ENCODE measurements around the gene DLL4. TPM values are rescaled to one million over a fixed set of nuclear protein-coding genes. Genes with fewer than 3 reads are reported as not detected.

Gene DLL4
- total and polyA plus RNA-seq, 2 experiments from 2014 or later = 2.3 TPM; not detected in 1

DNA sequence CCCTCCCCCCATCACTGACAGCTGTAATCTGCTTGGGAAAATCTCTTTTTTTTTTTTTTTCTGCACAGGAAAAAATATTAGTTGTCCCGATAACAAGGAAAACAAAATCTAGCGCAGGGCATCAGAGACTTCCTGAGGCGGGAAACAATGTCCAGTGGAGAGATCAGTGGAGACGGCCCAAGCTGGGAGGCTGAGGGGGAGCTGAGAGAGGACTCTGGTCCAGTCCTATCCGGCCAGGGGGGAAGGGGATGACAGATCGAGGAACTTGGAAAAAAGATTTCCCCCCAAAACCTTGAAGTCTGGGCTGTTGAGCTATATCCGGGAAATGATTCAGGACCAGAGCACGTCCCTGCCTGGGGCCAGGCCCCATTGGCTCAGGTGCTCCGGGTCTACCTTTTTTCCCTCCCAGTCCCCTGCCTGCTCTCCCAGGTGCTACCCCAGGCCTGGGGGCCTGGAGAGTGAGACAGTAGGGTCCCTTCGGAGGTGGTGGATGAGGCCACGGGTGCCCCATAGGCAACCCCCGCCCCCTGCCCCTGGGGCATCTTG, 14.0 kb upstream of the DLL4 start:
- Histone ChIP-seq H3K79me2 (no peaks in the 10 kb centered on the region), H3K9me2 (replicated peaks; ENCODE audit: insufficient read depth) (no peaks in the 10 kb centered on the region), H3K4me3 (no peak overlapping the region), H4K20me1 (ENCODE audit: insufficient read depth, poor library complexity, severe bottlenecking) (no peaks in the 10 kb centered on the region), H3K36me3 (replicated peaks; ENCODE audit: insufficient read depth, low read depth) (no peaks in the 10 kb centered on the region), H3K4me2 (no peak overlapping the region), H3K27me3 (no peaks in the 10 kb centered on the region), H3K4me1 (ENCODE audit: insufficient read depth) (peaks cover 19% of the 10 kb centered on the region), H3K27ac (no peak overlapping the region), H2AFZ (no peak overlapping the region), H3K9me3 (ENCODE audit: low read depth) (no peaks in the 10 kb centered on the region)
- TF ChIP-seq, protein P1, sequence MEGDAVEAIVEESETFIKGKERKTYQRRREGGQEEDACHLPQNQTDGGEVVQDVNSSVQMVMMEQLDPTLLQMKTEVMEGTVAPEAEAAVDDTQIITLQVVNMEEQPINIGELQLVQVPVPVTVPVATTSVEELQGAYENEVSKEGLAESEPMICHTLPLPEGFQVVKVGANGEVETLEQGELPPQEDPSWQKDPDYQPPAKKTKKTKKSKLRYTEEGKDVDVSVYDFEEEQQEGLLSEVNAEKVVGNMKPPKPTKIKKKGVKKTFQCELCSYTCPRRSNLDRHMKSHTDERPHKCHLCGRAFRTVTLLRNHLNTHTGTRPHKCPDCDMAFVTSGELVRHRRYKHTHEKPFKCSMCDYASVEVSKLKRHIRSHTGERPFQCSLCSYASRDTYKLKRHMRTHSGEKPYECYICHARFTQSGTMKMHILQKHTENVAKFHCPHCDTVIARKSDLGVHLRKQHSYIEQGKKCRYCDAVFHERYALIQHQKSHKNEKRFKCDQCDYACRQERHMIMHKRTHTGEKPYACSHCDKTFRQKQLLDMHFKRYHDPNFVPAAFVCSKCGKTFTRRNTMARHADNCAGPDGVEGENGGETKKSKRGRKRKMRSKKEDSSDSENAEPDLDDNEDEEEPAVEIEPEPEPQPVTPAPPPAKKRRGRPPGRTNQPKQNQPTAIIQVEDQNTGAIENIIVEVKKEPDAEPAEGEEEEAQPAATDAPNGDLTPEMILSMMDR (IDR thresholded peaks at IDR 0.05; ENCODE audit: poor library complexity) = no peak
- no peak for TF ChIP-seq EZH2 (IDR thresholded peaks at IDR 0.05; ENCODE audit: borderline replicate concordance)
- TF ChIP-seq EZH2phosphoT487 (IDR thresholded peaks at IDR 0.05; ENCODE audit: low read depth, severe bottlenecking, unreplicated experiment) = no peak
- DNase-seq (ENCODE audit: low spot score) = no peak
- WGBS (ENCODE audit: low lambda C conversion rate, missing lambda C conversion rate) = 87% methylated on average over 12 of the region's 12 CpGs

- no peak for DNase-seq (ENCODE audit: low spot score)
- 83% methylated on average over 6 of the region's 6 CpGs for WGBS (ENCODE audit: low lambda C conversion rate, missing lambda C conversion rate)
- H2AFZ ChIP-seq = no peak overlapping the region
- no peak overlapping the region for H3K4me3 ChIP-seq
- no peaks in the 10 kb centered on the region for H3K36me3 ChIP-seq (replicated peaks; ENCODE audit: insufficient read depth, low read depth)
- TF ChIP-seq, protein P1 (IDR thresholded peaks at IDR 0.05; ENCODE audit: poor library complexity) = no peak
- no peak for TF ChIP-seq EZH2phosphoT487 (IDR thresholded peaks at IDR 0.05; ENCODE audit: low read depth, severe bottlenecking, unreplicated experiment)
- no peak for TF ChIP-seq EZH2 (IDR thresholded peaks at IDR 0.05; ENCODE audit: borderline replicate concordance)
- H3K27ac ChIP-seq = no peak overlapping the region
- H3K4me1 ChIP-seq (ENCODE audit: insufficient read depth) = peaks cover 14% of the 10 kb centered on the region
- no peaks in the 10 kb centered on the region for H3K27me3 ChIP-seq
- H3K9me2 ChIP-seq (replicated peaks; ENCODE audit: insufficient read depth) = no peaks in the 10 kb centered on the region
- no peaks in the 10 kb centered on the region for H3K9me3 ChIP-seq (ENCODE audit: low read depth)
- no peak overlapping the region for H3K4me2 ChIP-seq
- H4K20me1 ChIP-seq (ENCODE audit: insufficient read depth, poor library complexity, severe bottlenecking) = no peaks in the 10 kb centered on the region
- H3K79me2 ChIP-seq = no peaks in the 10 kb centered on the region
Observed at GRCh38 chr15:40915679-40916078, 13.5 kb upstream of the DLL4 start.

GRCh38 chr15:40917585-40917984, 11.6 kb upstream of the DLL4 start:
- 75% methylated on average over 11 of the region's 11 CpGs for WGBS (ENCODE audit: low lambda C conversion rate, missing lambda C conversion rate)
- no peak for DNase-seq (ENCODE audit: low spot score)
- no peaks in the 10 kb centered on the region for H3K27me3 ChIP-seq
- no peak overlapping the region for H2AFZ ChIP-seq
- peaks cover 8% of the 10 kb centered on the region for H3K4me1 ChIP-seq (ENCODE audit: insufficient read depth)
- H3K9me3 ChIP-seq (ENCODE audit: low read depth) = no peaks in the 10 kb centered on the region
- no peak overlapping the region for H3K4me3 ChIP-seq
- H3K9me2 ChIP-seq (replicated peaks; ENCODE audit: insufficient read depth) = no peaks in the 10 kb centered on the region
- TF ChIP-seq EZH2 (IDR thresholded peaks at IDR 0.05; ENCODE audit: borderline replicate concordance) = no peak
- TF ChIP-seq, protein P1 (IDR thresholded peaks at IDR 0.05; ENCODE audit: poor library complexity) = no peak
- TF ChIP-seq EZH2phosphoT487 (IDR thresholded peaks at IDR 0.05; ENCODE audit: low read depth, severe bottlenecking, unreplicated experiment) = no peak
- H3K27ac ChIP-seq = no peak overlapping the region
- H3K4me2 ChIP-seq = no peak overlapping the region
- H4K20me1 ChIP-seq (ENCODE audit: insufficient read depth, poor library complexity, severe bottlenecking) = no peaks in the 10 kb centered on the region
- H3K79me2 ChIP-seq = no peaks in the 10 kb centered on the region
- no peaks in the 10 kb centered on the region for H3K36me3 ChIP-seq (replicated peaks; ENCODE audit: insufficient read depth, low read depth)
